ENCODE measurements around the gene EFNA5.

DNA sequence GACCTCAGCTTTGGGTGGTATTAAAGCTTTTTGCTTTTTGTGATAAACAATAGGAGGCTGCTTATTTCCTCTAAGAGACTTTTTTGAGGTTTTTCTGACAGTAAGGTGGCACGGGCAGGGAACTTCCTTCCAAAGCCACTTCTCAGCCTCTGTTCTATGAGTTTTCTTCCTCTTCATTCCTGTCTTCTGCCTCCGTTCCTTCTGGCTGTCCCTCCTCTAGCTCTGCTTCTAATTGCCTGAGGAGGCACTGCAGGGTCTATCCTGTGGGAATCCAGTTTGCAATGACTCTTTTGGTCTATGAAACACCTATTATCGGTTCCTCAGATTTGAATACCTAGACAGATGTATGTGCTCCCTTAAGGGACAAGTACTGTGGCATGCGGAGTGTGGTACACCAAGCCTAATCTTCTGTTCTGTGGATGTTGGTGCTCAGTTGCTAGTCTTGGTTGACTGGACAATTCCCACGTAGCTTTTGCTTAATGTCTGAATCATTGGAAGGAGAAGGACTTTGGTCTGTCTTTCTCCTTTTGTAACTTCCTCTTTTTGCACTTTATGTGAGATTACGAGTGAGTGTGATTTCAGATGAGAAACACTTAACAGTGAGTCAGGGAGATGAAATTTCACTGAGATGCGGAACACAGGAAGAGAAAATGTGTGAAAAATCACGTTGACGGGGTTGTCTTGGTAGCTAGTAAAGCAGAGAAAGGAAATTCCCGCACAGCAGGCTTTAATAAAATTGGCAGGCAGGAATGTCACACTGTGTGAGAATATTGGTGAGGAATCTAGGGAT, 305.2 kb downstream of the EFNA5 start:
- TF ChIP-seq, protein P1, sequence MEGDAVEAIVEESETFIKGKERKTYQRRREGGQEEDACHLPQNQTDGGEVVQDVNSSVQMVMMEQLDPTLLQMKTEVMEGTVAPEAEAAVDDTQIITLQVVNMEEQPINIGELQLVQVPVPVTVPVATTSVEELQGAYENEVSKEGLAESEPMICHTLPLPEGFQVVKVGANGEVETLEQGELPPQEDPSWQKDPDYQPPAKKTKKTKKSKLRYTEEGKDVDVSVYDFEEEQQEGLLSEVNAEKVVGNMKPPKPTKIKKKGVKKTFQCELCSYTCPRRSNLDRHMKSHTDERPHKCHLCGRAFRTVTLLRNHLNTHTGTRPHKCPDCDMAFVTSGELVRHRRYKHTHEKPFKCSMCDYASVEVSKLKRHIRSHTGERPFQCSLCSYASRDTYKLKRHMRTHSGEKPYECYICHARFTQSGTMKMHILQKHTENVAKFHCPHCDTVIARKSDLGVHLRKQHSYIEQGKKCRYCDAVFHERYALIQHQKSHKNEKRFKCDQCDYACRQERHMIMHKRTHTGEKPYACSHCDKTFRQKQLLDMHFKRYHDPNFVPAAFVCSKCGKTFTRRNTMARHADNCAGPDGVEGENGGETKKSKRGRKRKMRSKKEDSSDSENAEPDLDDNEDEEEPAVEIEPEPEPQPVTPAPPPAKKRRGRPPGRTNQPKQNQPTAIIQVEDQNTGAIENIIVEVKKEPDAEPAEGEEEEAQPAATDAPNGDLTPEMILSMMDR (IDR thresholded peaks at IDR 0.05; ENCODE audit: low read depth, low read length): no peak
- TF ChIP-seq, protein P2, sequence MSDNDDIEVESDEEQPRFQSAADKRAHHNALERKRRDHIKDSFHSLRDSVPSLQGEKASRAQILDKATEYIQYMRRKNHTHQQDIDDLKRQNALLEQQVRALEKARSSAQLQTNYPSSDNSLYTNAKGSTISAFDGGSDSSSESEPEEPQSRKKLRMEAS (IDR thresholded peaks at IDR 0.05; ENCODE audit: low read depth, low read length): no peak
- TF ChIP-seq POLR2A (IDR thresholded peaks at IDR 0.05; ENCODE audit: extremely low read depth, insufficient read length): no peak

Measured in NB4 (cell line).